GM21576 (cell line): ENCODE measurements around the gene MMS19.

Experiments used
- ATAC-seq: cut with Tn5 transposase; IDR thresholded peaks from one replicate; pipeline ENCODE4 v1.9.1; 2021; ENCODE audit warnings: mild to moderate bottlenecking, moderate library complexity; ENCODE audit not compliant: unreplicated experiment

Gene MMS19

GRCh38 chr10:97465982-97466381, 32.2 kb downstream of the MMS19 start:
- no peak for ATAC-seq

DNA sequence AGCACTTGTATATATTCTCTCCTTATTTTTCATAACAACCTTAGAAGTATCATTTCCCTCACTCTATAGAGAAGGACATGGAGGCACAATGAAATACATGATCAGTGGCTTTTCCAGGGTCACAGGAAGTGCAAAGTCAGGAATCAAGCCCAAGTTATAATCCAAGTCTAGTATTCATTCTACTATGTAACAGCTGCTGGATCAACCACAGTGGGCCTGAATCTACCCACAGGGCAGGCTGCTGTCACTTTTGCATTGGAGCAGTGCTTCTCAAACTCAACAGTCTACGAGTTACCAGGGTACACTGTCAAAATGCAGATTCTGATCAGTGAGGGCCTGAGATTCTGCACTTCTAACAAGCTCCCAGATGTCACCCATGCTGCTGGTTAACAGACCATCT, 34.0 kb downstream of the MMS19 start:
- ATAC-seq, result no peak

GRCh38 chr10:97463363-97464132, 34.7 kb downstream of the MMS19 start:
- no peak for ATAC-seq

DNA sequence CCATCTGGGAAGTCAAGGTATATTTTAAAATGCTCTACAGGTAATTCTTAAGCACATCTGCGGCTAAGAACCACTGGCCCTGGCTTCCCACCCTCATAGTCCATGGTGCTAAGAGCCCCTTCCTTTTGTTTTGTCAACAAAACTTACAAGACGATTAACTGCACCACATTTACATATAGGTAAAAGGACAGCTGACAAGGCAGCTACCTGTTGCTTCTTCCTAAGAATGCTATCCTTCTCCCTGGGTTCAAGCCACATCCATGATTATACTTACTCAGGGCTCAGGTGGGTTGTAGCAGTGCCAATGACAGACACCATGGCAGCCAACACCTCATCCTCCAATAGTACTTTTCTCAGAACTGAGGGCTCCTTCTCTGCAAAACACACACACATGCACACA, 35.9 kb downstream of the MMS19 start:
- ATAC-seq, result no peak

DNA sequence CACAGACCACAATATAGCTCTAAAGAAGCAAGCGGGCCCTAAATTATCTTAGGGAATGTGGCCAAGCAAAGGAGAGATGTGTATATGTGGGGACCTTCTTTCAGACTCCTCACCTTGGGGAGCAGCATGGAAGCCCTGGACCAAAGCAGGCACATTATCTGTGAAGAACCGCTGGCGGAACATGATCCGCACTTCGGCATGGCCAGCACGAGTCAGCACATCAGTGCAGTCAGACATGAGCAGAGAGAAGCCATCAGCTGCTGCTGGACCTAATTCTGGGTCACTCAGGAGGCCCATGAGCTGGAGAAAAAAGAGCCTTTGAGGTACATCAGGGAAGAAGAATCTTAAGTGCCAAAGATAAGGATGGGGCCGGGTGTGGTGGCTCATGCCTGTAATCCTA, 38.3 kb downstream of the MMS19 start:
- no peak for ATAC-seq

DNA sequence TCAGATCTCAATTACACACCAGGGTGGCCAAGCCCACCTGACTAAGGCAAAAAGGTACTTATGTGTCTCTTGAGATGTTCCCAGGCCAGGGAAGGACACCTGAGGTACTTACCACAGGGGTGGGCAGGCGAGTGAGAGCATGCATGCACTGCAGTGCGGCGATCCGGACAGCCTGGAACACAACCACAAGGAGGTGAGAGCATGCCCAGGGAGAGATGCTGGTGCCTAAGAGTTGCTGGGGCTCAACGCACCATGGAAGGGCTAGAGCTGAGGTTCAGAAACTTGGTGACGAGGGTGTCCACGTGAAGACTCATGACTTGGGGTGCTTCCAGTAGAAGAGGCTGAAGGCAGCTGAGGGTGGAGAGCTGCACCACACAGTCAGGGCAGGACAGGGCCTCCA, 39.1 kb downstream of the MMS19 start:
- ATAC-seq, result no peak

- ATAC-seq, result no peak
Observed at GRCh38 chr10:97456686-97457065, 41.5 kb downstream of the MMS19 start.

DNA sequence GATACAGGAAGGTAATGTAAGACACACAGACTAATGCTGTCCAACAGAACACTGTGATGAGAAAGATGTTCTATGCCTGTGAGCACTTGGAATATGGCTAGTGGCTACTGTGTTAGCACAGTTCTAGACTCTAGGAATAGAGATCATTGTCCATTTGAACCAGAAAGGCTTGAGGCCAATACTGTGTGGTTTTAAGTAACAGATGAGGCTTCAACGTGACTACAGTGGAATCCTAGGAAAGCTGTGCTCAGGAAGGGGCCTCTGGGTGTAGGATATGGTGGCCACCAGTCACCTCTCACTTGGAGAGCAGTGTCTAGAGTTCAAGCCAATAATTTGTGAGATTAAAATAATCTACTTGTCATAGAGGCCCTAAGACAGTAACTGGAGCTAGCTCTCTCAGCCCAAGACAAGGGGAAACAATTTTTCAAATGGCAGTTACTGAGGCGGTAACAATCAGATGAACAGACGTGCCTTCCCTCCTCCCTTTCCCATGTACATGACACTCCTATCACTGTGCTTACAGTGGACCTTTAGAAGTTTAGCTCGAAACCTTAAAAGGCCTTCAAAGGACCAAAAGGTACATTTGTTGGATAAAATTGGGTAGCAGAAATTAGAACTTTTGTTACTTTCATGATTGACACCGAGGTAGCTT, 42.1 kb downstream of the MMS19 start:
- no peak for ATAC-seq

DNA sequence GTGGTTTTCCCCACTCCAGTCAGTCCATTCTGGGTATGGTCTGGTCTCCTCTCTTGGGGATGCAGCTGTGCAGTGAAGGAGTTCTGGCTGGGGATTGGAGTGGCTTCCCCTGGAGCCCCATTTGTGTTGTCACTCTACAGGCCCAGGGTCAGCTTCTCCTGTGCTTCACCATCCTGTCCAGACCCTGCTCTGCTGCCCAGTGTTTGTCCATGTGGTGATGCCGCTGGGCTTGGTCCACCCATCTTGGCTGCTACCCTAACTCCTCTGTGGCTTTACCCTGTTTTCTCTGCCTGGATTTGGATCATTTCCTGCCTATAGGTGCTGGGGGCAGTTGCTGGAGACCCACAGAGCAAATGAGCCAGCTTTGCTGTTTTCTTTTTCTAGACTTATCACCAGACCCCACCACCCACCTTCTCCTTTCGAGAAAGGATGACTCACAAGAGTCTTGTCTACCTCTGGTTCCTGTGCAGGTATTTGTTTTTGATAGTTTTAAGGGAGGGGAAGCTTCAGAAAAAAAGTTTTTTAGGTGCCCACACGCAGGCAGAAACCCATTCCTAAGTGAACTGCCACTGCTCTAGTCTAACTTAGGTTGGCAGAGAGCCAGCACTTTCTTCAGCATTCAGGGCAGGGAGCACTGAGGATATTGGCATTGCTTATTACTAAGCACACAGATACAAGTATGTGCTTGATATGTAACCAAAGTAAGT, 43.7 kb downstream of the MMS19 start:
- no peak for ATAC-seq

DNA sequence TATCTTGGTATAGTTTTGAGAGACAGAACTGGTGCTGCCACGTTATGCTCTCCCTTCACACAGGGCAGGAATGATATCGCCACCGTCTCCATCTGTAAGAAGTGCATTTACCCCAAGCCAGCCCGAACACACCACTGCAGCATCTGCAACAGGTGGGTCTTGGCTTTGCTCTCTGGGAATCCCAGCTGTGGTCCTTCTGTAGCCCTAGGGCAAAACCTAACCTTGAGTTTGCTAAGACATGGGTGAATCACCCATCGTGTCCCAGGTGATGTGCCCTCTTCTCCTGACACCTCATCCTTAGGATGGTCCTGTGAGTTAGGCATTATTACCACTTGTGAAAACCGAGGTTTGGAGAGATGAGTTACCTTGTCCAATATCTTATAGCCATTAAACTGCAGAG, 45.9 kb downstream of the MMS19 start:
- ATAC-seq, result no peak

DNA sequence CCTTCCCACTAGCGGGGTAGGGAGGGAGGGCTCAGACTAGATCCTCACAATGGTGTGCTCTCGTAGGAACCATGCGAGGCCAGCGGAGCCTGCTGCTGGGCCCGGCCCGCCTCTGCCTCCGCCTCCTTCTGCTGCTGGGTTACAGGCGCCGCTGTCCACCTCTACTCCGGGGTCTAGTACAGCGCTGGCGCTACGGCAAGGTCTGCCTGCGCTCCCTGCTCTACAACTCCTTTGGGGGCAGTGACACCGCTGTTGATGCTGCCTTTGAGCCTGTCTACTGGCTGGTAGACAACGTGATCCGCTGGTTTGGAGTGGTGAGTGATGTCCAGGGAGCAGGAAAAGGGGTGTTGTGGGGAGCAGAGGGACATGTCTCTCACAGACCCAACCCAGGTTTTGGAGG, 46.6 kb downstream of the MMS19 start:
- ATAC-seq, result no peak

- no peak for ATAC-seq
Observed at GRCh38 chr10:97450828-97451227, 47.4 kb downstream of the MMS19 start.

GRCh38 chr10:97445722-97446639, 52.2 kb downstream of the MMS19 start, which contains the start of the genes EXOSC1 and ZDHHC16:
EXOSC1 (minus strand) TSS chr10:97446006; CDS start chr10:97445985, 21 bp downstream.
ZDHHC16 (plus strand) TSS chr10:97446175; CDS start chr10:97451676, 5,501 bp downstream.
- peak; percentile 90 for ATAC-seq

DNA sequence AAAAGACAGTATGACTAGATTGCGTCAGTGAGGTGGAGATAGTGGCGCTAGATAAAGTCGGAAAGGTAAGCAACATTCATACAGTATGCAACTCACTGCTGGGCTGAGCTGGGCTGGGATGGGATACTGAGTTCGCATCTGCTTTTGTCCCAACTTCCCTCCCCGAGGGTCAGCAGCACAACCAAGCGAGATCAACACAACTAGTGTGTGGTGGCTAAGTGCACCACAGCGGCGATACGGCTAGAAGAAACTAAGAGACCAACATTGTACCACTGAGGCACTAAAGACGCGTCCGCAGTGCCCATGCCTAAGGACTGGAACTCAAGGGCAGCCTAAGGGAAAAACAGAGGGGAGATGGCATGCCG, 52.9 kb downstream of the MMS19 start:
- ATAC-seq, result no peak

DNA sequence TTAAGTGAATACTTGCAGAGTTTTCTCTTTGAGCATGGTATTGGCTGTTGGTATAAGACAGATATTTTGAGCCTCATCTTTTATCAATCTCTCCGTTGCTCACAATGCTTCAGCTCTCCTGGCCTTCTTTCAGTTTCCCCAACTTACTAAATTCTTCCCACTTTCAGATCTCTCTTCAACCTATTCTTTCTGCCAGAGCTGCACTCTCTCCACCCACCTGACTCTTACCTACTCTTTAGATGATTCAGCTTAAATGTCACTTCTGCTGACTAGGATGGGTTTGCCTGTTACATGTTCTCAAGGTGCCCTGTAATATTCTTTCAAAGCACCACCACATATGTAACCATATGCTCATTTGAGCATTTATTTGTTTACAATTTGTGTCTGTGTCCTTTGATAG, 54.0 kb downstream of the MMS19 start:
- no peak for ATAC-seq

DNA sequence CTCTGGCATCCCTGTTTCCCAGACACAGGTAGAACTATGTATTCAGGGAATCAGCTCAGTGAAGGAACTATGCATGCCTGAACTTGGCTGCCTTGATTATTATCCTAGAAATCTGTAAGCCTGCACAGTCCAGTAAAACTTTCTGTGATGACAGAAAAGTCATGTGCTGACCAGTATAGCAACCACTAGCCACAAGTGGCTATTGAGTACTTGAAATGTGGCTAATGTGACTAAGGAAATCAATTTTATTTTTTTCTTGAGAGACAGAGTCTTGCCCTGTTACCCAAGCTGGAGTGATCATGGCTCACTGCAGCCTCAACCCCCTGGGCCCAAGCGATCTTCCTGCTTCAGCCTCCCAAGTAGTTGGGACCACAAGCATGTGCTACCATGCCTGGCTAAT, 55.9 kb downstream of the MMS19 start:
- no peak for ATAC-seq

- no peak for ATAC-seq
Observed at GRCh38 chr10:97435211-97435610, 63.0 kb downstream of the MMS19 start.

DNA sequence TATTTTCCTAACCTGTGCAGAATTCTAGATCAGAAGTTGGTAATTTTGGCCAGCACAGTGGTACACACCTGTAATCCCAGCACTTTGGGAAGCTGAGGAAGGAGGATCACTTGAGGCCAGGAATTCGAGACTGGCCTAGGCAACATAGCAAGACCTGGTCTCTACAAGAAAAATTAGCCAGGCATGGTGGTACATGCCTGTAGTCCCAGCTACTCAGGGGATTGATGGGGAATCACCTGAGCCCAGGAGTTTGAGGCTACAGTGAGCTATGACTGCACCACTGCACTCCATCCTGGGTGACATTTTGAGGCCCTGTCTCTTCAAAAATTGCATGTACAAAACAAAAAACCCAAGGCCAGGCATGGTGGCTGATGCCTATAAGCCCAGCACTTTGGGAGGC, 63.7 kb downstream of the MMS19 start:
- ATAC-seq, result no peak

DNA sequence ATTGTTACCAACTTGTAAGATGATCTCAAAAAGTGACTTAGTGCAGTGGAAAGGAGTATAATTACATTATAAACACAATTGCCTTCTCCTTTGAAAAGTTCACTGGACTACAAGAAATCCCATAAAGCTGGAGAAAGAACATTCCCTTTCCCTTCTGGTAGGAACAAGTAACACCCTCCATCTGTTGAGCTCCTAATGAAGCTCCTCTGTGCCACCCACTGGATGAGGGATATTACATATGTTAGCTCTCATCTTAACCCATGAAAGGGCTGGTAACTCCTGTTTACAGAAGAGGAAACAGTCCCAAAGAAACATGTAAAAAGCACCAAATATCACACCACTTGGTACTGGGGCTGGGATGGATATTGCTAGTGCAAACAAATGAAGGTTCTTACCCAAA, 64.2 kb downstream of the MMS19 start:
- no peak for ATAC-seq

GRCh38 chr10:97428572-97428981, 69.6 kb downstream of the MMS19 start:
- no peak for ATAC-seq
